Esophagus squamous epithelium (tissue), 5 donors: ENCODE results near the gene TEX2. TPM values are rescaled to one million over a fixed set of nuclear protein-coding genes. Genes with fewer than 3 reads are reported as not detected.

Experiments
- DNase-seq: peaks from one replicate; lab custom pipeline; 2025; lab: John Stamatoyannopoulos, UW
- H3K27ac ChIP-seq, 4 donors: fragments of 200-600 bp; sonication (generic); one replicate each; pipeline ENCODE4 v1.5.1; 2016 to 2019; ENCODE audit warnings: mild to moderate bottlenecking in 1 of 4
- H3K27me3 ChIP-seq, 4 donors: fragments of 200-600 bp; sonication (generic); 1 replicate in 3 of 4; 2 replicates in 1 of 4; pipeline versions ENCODE4 v1.5.1 to v1.6.0; 2017 to 2021; ENCODE audit warnings: antibody characterized with exemption in 1 of 4
- H3K36me3 ChIP-seq, 3 donors: fragments of 200-600 bp; sonication (generic); one replicate each; pipeline ENCODE4 v1.5.1; 2016 to 2019
- H3K4me1 ChIP-seq, 3 donors: fragments of 200-600 bp; sonication (generic); one replicate each; pipeline ENCODE4 v1.5.1; 2017 to 2019
- H3K4me3 ChIP-seq, 4 donors: fragments of 200-600 bp; sonication (generic); 1 replicate in 3 of 4; 2 replicates in 1 of 4; pipeline ENCODE4 v1.5.1; 2016 to 2019; ENCODE audit warnings: mild to moderate bottlenecking in 2 of 4, moderate library complexity in 1 of 4
- H3K9me3 ChIP-seq, 3 donors: fragments of 200-600 bp; sonication (generic); one replicate each; pipeline ENCODE4 v1.5.1; 2016 to 2019
- POLR2A ChIP-seq, 4 donors: fragments of 450-650 bp; IDR thresholded peaks; one replicate each; pipeline ENCODE4 v1.6.1; 2017; ENCODE audit warnings: antibody characterized with exemption in 4 of 4, mild to moderate bottlenecking in 4 of 4, moderate library complexity in 3 of 4
- WGBS, 2 donors: methylation state at CpG; one replicate each; pipeline ENCODE4 v1.1.5; 2018; 5-methylcytosine and 5-hydroxymethylcytosine counted together
- intact Hi-C: fragments of 100-400 bp; cut with DNase I; formaldehyde crosslinking; loops from one replicate; pipeline ENCODE4 v1.15.0; 2022
- total RNA-seq, 4 donors: library from RNA; depleted of rRNA; stranded (reverse); fragments of >200 nt; gene quantifications; one replicate each; pipeline ENCODE4 v1.1.0, GENCODE V29; 2016
- TF ChIP-seq, protein P1 (sequence below), 6 experiments: fragments of 450-650 bp in 4 of 6; fragments of 200-600 bp in 2 of 6; sonication (generic) in 2 of 6; IDR thresholded peaks; one replicate each; pipeline ENCODE4 v1.5.1; 2016 to 2019; ENCODE audit warnings: antibody characterized with exemption in 6 of 6, mild to moderate bottlenecking in 4 of 6, moderate library complexity in 4 of 6
- donor health status: DM: yes; HTN: yes; CAD: no.

Gene TEX2
- total RNA-seq, 4 donors from 2014 or later = 25.5 to 33.0 (median 29.7) TPM

GRCh38 chr17:64113006-64113405 lies 150.1 kb downstream of the TEX2 start:
- peaks cover 19 to 48% (median 28%) of the 10 kb centered on the region in 3 donors for H3K4me1 ChIP-seq
- no peak overlapping the region for H3K4me3 ChIP-seq
- no peaks in the 10 kb centered on the region for H3K36me3 ChIP-seq
- H3K27ac ChIP-seq = no peak overlapping the region
- intact Hi-C loops = no loop called here
- no peaks in the 10 kb centered on the region for H3K9me3 ChIP-seq
- WGBS, 2 donors = 94 to 100% methylated on average over 2 of the region's 2 CpGs
- H3K27me3 ChIP-seq = no peaks in the 10 kb centered on the region
- no peak for DNase-seq
- TF ChIP-seq, protein P1, sequence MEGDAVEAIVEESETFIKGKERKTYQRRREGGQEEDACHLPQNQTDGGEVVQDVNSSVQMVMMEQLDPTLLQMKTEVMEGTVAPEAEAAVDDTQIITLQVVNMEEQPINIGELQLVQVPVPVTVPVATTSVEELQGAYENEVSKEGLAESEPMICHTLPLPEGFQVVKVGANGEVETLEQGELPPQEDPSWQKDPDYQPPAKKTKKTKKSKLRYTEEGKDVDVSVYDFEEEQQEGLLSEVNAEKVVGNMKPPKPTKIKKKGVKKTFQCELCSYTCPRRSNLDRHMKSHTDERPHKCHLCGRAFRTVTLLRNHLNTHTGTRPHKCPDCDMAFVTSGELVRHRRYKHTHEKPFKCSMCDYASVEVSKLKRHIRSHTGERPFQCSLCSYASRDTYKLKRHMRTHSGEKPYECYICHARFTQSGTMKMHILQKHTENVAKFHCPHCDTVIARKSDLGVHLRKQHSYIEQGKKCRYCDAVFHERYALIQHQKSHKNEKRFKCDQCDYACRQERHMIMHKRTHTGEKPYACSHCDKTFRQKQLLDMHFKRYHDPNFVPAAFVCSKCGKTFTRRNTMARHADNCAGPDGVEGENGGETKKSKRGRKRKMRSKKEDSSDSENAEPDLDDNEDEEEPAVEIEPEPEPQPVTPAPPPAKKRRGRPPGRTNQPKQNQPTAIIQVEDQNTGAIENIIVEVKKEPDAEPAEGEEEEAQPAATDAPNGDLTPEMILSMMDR (IDR thresholded peaks at IDR 0.05) = no peak
- TF ChIP-seq POLR2A (IDR thresholded peaks at IDR 0.05) = no peak

GRCh38 chr17:64111831-64112230 lies 151.2 kb downstream of the TEX2 start:
- Histone ChIP-seq H3K36me3 (no peaks in the 10 kb centered on the region), H3K9me3 (no peaks in the 10 kb centered on the region), H3K4me1 (peaks cover 17 to 53% (median 34%) of the 10 kb centered on the region in 3 donors), H3K4me3 (no peak overlapping the region), H3K27ac (no peak overlapping the region), H3K27me3 (no peaks in the 10 kb centered on the region)
- intact Hi-C loops = no loop called here
- TF ChIP-seq POLR2A (IDR thresholded peaks at IDR 0.05) = no peak
- TF ChIP-seq, protein P1 (IDR thresholded peaks at IDR 0.05) = no peak
- DNase-seq = no peak
- 73 to 88% methylated on average over 4 of the region's 4 CpGs for WGBS, 2 donors

GRCh38 chr17:64110379-64111152 lies 152.5 kb downstream of the TEX2 start:
- intact Hi-C loops = no loop called here
- Histone ChIP-seq H3K36me3 (no peaks in the 10 kb centered on the region), H3K27ac (no peak overlapping the region), H3K9me3 (no peaks in the 10 kb centered on the region), H3K4me3 (no peak overlapping the region), H3K27me3 (no peaks in the 10 kb centered on the region), H3K4me1 (peaks cover 12 to 59% (median 37%) of the 10 kb centered on the region in 3 donors)
- WGBS, 2 donors = 81 to 83% methylated on average over 12 of the region's 12 CpGs
- no peak for DNase-seq
- TF ChIP-seq, protein P1 (IDR thresholded peaks at IDR 0.05) = no peak
- TF ChIP-seq POLR2A (IDR thresholded peaks at IDR 0.05) = no peak

- Histone ChIP-seq H3K4me3 (no peak overlapping the region), H3K27me3 (no peaks in the 10 kb centered on the region), H3K27ac (no peak overlapping the region), H3K36me3 (no peaks in the 10 kb centered on the region), H3K9me3 (no peaks in the 10 kb centered on the region), H3K4me1 (peaks cover 8 to 54% (median 29%) of the 10 kb centered on the region in 3 donors)
- DNase-seq = no peak
- no peak for TF ChIP-seq POLR2A (IDR thresholded peaks at IDR 0.05)
- TF ChIP-seq, protein P1 (IDR thresholded peaks at IDR 0.05) = no peak
- intact Hi-C loops = no loop called here
- 89 to 93% methylated on average over 4 to 5 of the region's 5 CpGs for WGBS, 2 donors
Observed at GRCh38 chr17:64109400-64109799, 153.7 kb downstream of the TEX2 start.

GRCh38 chr17:64107500-64108236 lies 155.4 kb downstream of the TEX2 start:
- H3K9me3 ChIP-seq = no peaks in the 10 kb centered on the region
- peaks cover 0 to 5% (median 0%) of the 10 kb centered on the region in 3 donors for H3K36me3 ChIP-seq
- no peak for TF ChIP-seq POLR2A (IDR thresholded peaks at IDR 0.05)
- TF ChIP-seq, protein P1 (IDR thresholded peaks at IDR 0.05) = no peak
- peak overlapping the region in 2 of 4 donors; percentile 41 to 57 for H3K27ac ChIP-seq
- no peaks in the 10 kb centered on the region for H3K27me3 ChIP-seq
- peaks cover 15 to 60% (median 26%) of the 10 kb centered on the region in 3 donors for H3K4me1 ChIP-seq
- H3K4me3 ChIP-seq = no peak overlapping the region
- intact Hi-C loops = no loop called here
- DNase-seq = no peak
- 55 to 57% methylated on average over 5 of the region's 5 CpGs for WGBS, 2 donors
